ENCODE results near the gene SKP2. TPM values are rescaled to one million over a fixed set of nuclear protein-coding genes. Genes with fewer than 3 reads are reported as not detected.

Gene SKP2
- 10 to 100 TPM; 30.5 to 31.7 TPM for total RNA-seq

DNA sequence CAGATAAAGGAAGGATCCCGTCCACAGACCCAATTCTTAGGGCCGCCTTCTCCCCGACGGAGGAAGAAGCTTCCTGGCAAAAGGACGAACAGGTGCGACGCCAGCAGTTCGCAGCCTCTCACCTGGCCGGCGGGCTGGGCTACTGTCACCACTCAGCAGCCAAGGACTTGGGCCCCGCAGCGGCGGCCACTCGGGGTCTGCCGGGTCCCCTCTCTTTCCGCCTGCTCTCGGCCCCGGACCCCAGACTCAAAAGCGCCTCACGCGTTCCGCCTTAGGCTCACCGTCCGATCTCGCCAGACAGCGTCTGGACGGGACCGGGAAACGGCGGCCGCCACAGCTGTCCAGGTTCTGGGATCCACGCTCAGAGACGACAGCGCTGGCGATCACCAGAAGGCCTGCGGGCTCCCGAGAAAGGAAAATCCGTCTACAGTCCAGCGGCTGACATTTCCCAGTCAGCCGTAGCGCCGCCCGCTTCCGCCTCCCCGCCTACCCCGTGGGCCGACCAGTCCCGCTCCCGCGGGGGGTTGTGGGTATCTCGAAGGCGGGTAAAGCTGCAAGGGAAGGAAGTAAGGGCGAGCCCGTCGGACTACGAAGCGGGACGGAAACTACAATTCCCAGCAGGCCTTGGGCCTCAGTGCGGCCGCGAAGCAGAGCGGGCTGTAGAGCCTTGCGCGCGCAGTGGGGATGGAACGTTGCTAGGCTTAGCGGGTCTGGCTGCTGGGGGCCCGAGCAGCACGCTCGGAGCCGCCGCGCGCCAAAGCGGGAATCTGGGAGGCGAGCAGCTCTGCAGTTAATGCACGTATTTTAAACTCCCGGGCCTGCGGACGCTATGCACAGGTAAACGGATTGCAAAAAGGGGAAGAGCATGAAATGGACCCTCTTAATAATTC is at the start of gene SKP2, which contains the start of gene LMBRD2:
Gene SKP2, plus strand, starts transcription at position 678 of the 890 bp plus-strand sequence. Its CDS starts 152 bp downstream, at position 830.
Gene LMBRD2, minus strand, starts transcription at position 454 of the 890 bp plus-strand sequence. CDS start 8,538 bp downstream, outside the sequence.

Small RNA genes within 50 kb of the gene (microRNA-seq; reads per million reads assigned to microRNA genes)
- 4.2 reads per million, percentile 25 among the genes with 10 or more reads in this experiment for gene MIR580 (ENCODE audit: borderline microRNAs expressed, borderline replicate concordance)

Other genes starting within 250 kb of the SKP2 start
- not detected for gene CAPSL, start 213.5 kb upstream of the SKP2 start, total RNA-seq
- not detected for gene UGT3A1, start 160.7 kb upstream of the SKP2 start, total RNA-seq
- not detected for gene UGT3A2, start 85.2 kb upstream of the SKP2 start, total RNA-seq
- gene LMBRD2, start 224 bp upstream of the SKP2 start, total RNA-seq = 10 to 100 TPM; 14.2 TPM
- gene NADK2, start 89.8 kb downstream of the SKP2 start, total RNA-seq = 10 to 100 TPM; 12.9 to 16.5 TPM
- not detected for gene RANBP3L, start 149.8 kb downstream of the SKP2 start, total RNA-seq

Data from activated naive CD4-positive, alpha-beta T cell treated with anti-CD3 and anti-CD28 coated beads, Interleukin-2, amount 10 ng/mL, durations not matched to agents 5 hours and 36 hours (primary cell).